ENCODE measurements around the gene CYB5D1.

The CYB5D1 gene

GRCh38 chr17:7844292-7845154, 13.3 kb upstream of the CYB5D1 start:
- peak; percentile 76 to 77 for DNase-seq (ENCODE audit: low read depth in 2 of 2)

- DNase-seq (ENCODE audit: low read depth in 2 of 2) = no peak
Measured at GRCh38 chr17:7845359-7846062, 12.3 kb upstream of the CYB5D1 start.

GRCh38 chr17:7846063-7846735, 11.6 kb upstream of the CYB5D1 start:
- DNase-seq (ENCODE audit: low read depth in 2 of 2) = no peak

- DNase-seq (ENCODE audit: low read depth in 2 of 2) = no peak
Measured at GRCh38 chr17:7846765-7847661, 10.8 kb upstream of the CYB5D1 start.

- DNase-seq (ENCODE audit: low read depth in 2 of 2) = no peak
Measured at GRCh38 chr17:7848131-7848579, 9.6 kb upstream of the CYB5D1 start.

- DNase-seq (ENCODE audit: low read depth in 2 of 2) = no peak
Measured at GRCh38 chr17:7848739-7849129, 9.1 kb upstream of the CYB5D1 start.

GRCh38 chr17:7849130-7849750, 8.6 kb upstream of the CYB5D1 start:
- DNase-seq (ENCODE audit: low read depth in 2 of 2) = no peak

- no peak for DNase-seq (ENCODE audit: low read depth in 2 of 2)
Measured at GRCh38 chr17:7849751-7850504, 7.9 kb upstream of the CYB5D1 start.

GRCh38 chr17:7850701-7851437, 6.9 kb upstream of the CYB5D1 start:
- no peak for DNase-seq (ENCODE audit: low read depth in 2 of 2)

- peak; percentile 88 to 93 for DNase-seq (ENCODE audit: low read depth in 2 of 2)
Measured at GRCh38 chr17:7851438-7852261, 6.2 kb upstream of the CYB5D1 start.

GRCh38 chr17:7852262-7852670, 5.5 kb upstream of the CYB5D1 start:
- no peak for DNase-seq (ENCODE audit: low read depth in 2 of 2)

GRCh38 chr17:7852919-7853690, 4.7 kb upstream of the CYB5D1 start:
- DNase-seq (ENCODE audit: low read depth in 2 of 2) = no peak

- DNase-seq (ENCODE audit: low read depth in 2 of 2) = no peak
Measured at GRCh38 chr17:7853691-7854038, 4.1 kb upstream of the CYB5D1 start.

GRCh38 chr17:7854078-7854777, 3.6 kb upstream of the CYB5D1 start:
- DNase-seq (ENCODE audit: low read depth in 2 of 2) = no peak

- no peak for DNase-seq (ENCODE audit: low read depth in 2 of 2)
Measured at GRCh38 chr17:7854851-7855659, 2.7 kb upstream of the CYB5D1 start, which contains the start of gene TMEM88. Gene TMEM88, plus strand, starts transcription at chr17:7855066. Its CDS starts 9 bp downstream, at chr17:7855075.

GRCh38 chr17:7855660-7856010, 2.2 kb upstream of the CYB5D1 start:
- DNase-seq (ENCODE audit: low read depth in 2 of 2) = no peak

Measured in stimulated activated CD4-positive, alpha-beta T cell treated with anti-CD3 and anti-CD28 coated beads, Interleukin-15, amount 100 ng/mL, for 48 hours (primary cell).